Tibial artery (tissue), 4 donors: ENCODE data around the gene MYBL2.
A peak's percentile ranks its signal among the peaks of the same experiment; 100 is the strongest.

Experiments used
- DNase-seq, 2 donors: peaks; one replicate each; pipeline ENCODE4 v3.0.0-alpha.2; 2019
- H3K27ac ChIP-seq, 2 donors: fragments of 200-600 bp; sonication (generic) in 1 of 2; 1 replicate in 1 of 2; 2 replicates in 1 of 2; pipeline ENCODE4 v1.5.1; 2018 to 2019; ENCODE audit warnings: mild to moderate bottlenecking in 1 of 2
- H3K27me3 ChIP-seq, 2 donors: fragments of 200-600 bp; sonication (generic) in 1 of 2; one replicate each; pipeline versions ENCODE4 v1.5.1 to v1.6.0; 2016 to 2019
- H3K36me3 ChIP-seq, 3 donors: fragments of 200-600 bp; sonication (generic) in 2 of 3; one replicate each; pipeline ENCODE4 v1.5.1; 2016 to 2019; ENCODE audit warnings: mild to moderate bottlenecking in 2 of 3
- H3K4me1 ChIP-seq, 4 donors: fragments of 200-600 bp; sonication (generic) in 2 of 4; 1 replicate in 3 of 4; 2 replicates in 1 of 4; pipeline ENCODE4 v1.5.1; 2016 to 2019
- H3K4me3 ChIP-seq, 2 donors: fragments of 200-600 bp; sonication (generic) in 1 of 2; 1 replicate in 1 of 2; 2 replicates in 1 of 2; pipeline ENCODE4 v1.5.1; 2018 to 2019; ENCODE audit warnings: mild to moderate bottlenecking in 2 of 2
- H3K9me3 ChIP-seq, 3 donors: fragments of 200-600 bp; sonication (generic) in 1 of 3; one replicate each; pipeline ENCODE4 v1.5.1; 2016 to 2019
- intact Hi-C: fragments of 100-400 bp; cut with DNase I; formaldehyde crosslinking; loops from one replicate; pipeline ENCODE4 v1.15.0; 2023; ENCODE audit warnings: low total_unique reads
- TF ChIP-seq, protein P1 (sequence below), 2 experiments: fragments of 200-600 bp in 1 of 2; fragments of 450-650 bp in 1 of 2; IDR thresholded peaks; one replicate each; pipeline ENCODE4 v1.5.1; 2017 to 2019; ENCODE audit warnings: antibody characterized with exemption in 2 of 2, mild to moderate bottlenecking in 1 of 2, moderate library complexity in 1 of 2

Gene MYBL2

DNA sequence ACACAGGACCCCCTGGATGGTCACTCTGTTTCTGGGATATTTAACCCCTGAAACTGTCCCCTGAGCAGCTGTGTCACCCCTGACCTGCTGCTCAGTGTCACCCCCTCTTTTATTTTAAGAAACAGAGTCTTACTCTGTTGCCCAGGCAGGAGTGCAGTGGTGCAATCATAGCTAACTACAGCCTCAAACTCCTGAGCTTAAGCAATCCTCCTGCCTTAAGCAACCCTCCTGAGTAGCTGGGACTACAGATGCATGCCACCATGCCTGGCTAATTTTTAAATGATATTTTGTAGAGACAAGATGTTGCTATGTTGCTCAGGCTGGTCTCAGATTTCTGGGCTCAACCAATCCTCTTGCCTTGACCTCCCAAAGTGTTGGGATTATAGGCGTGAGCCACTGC, 81.4 kb downstream of the MYBL2 start:
- H3K4me3 ChIP-seq: no peak overlapping the region
- no peak for DNase-seq
- H3K36me3 ChIP-seq: no peaks in the 10 kb centered on the region
- TF ChIP-seq, protein P1, sequence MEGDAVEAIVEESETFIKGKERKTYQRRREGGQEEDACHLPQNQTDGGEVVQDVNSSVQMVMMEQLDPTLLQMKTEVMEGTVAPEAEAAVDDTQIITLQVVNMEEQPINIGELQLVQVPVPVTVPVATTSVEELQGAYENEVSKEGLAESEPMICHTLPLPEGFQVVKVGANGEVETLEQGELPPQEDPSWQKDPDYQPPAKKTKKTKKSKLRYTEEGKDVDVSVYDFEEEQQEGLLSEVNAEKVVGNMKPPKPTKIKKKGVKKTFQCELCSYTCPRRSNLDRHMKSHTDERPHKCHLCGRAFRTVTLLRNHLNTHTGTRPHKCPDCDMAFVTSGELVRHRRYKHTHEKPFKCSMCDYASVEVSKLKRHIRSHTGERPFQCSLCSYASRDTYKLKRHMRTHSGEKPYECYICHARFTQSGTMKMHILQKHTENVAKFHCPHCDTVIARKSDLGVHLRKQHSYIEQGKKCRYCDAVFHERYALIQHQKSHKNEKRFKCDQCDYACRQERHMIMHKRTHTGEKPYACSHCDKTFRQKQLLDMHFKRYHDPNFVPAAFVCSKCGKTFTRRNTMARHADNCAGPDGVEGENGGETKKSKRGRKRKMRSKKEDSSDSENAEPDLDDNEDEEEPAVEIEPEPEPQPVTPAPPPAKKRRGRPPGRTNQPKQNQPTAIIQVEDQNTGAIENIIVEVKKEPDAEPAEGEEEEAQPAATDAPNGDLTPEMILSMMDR (IDR thresholded peaks at IDR 0.05): no peak
- peaks cover 0 to 5% (median 0%) of the 10 kb centered on the region in 4 donors for H3K4me1 ChIP-seq
- no peaks in the 10 kb centered on the region for H3K9me3 ChIP-seq
- intact Hi-C loops: no loop called here
- H3K27ac ChIP-seq: no peak overlapping the region
- H3K27me3 ChIP-seq: peaks cover 0 to 57% of the 10 kb centered on the region in 2 donors

DNA sequence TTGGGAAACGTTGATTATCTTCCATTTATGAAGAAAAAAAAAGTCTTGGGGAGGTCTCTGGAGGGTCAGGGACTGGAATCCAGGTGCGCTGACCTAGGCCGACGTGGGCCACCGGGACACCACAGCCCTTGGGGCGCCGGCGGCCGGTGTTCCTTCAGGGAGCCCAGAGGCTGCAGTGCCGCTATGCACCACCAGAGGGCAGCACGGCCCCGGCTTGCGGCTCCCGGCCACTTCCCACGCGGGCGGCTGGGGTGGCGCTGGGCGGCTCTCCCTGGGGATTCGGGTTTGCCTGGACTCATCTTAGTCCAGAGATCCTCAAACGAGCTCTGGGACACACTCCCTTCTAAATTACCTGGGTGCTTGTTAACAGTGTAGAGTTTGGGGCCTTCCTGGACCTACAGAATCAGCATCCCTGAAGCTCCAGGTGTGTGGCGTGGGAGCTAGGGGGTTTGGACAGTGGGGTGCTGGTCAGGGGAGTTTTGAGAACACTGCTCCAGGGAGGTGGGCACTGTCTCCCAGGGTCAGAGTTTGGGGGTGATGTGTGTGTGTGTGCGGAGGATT, 82.9 kb downstream of the MYBL2 start:
- H3K9me3 ChIP-seq: no peaks in the 10 kb centered on the region
- TF ChIP-seq, protein P1 (IDR thresholded peaks at IDR 0.05): peak; percentile 90 to 98
- peaks cover 0 to 5% (median 0%) of the 10 kb centered on the region in 4 donors for H3K4me1 ChIP-seq
- no peak overlapping the region for H3K4me3 ChIP-seq
- H3K27ac ChIP-seq: no peak overlapping the region
- DNase-seq: peak; percentile 51 to 73
- intact Hi-C loops: loop anchor here (1.0 kb wide), 1 partner anchor 331 kb away; no protein-coding TSS in a partner anchor
- no peaks in the 10 kb centered on the region for H3K36me3 ChIP-seq
- peaks cover 0 to 41% of the 10 kb centered on the region in 2 donors for H3K27me3 ChIP-seq

GRCh38 chr20:43750774-43751166, 83.9 kb downstream of the MYBL2 start:
- H3K9me3 ChIP-seq: no peaks in the 10 kb centered on the region
- TF ChIP-seq, protein P1 (IDR thresholded peaks at IDR 0.05): no peak
- H3K4me1 ChIP-seq: peaks cover 0 to 5% (median 0%) of the 10 kb centered on the region in 4 donors
- no peak for DNase-seq
- no peak overlapping the region for H3K4me3 ChIP-seq
- H3K27me3 ChIP-seq: peaks cover 0 to 36% of the 10 kb centered on the region in 2 donors
- H3K27ac ChIP-seq: no peak overlapping the region
- no peaks in the 10 kb centered on the region for H3K36me3 ChIP-seq
- intact Hi-C loops: loop anchor here (1.0 kb wide), 1 partner anchor 331 kb away; no protein-coding TSS in a partner anchor

GRCh38 chr20:43751167-43752050, 84.5 kb downstream of the MYBL2 start:
- TF ChIP-seq, protein P1 (IDR thresholded peaks at IDR 0.05): no peak
- no peak overlapping the region for H3K27ac ChIP-seq
- H3K9me3 ChIP-seq: no peaks in the 10 kb centered on the region
- peaks cover 0 to 5% (median 0%) of the 10 kb centered on the region in 4 donors for H3K4me1 ChIP-seq
- DNase-seq: no peak
- peaks cover 0 to 36% of the 10 kb centered on the region in 2 donors for H3K27me3 ChIP-seq
- H3K4me3 ChIP-seq: no peak overlapping the region
- intact Hi-C loops: no loop called here
- no peaks in the 10 kb centered on the region for H3K36me3 ChIP-seq

- Histone ChIP-seq H3K4me1 (peaks cover 0 to 5% (median 0%) of the 10 kb centered on the region in 4 donors), H3K27ac (no peak overlapping the region)
- intact Hi-C loops: no loop called here
Measured at GRCh38 chr20:43752051-43752360, 85.1 kb downstream of the MYBL2 start.

More at GRCh38 chr20:43752051-43752360, 85.1 kb downstream of the MYBL2 start:
- no peak overlapping the region for H3K4me3 ChIP-seq
- TF ChIP-seq, protein P1 (IDR thresholded peaks at IDR 0.05): no peak
- H3K27me3 ChIP-seq: peaks cover 0 to 32% of the 10 kb centered on the region in 2 donors
- no peak for DNase-seq
- no peaks in the 10 kb centered on the region for H3K36me3 ChIP-seq
- no peaks in the 10 kb centered on the region for H3K9me3 ChIP-seq
